Liver (tissue), 9 donors: ENCODE results near the gene ASPDH. TPM values are rescaled to one million over a fixed set of nuclear protein-coding genes. Genes with fewer than 3 reads are reported as not detected.

Source experiments
- DNase-seq: peaks from one replicate; pipeline ENCODE4 v3.0.0-alpha.2; 2017; ENCODE audit warnings: low spot score
- H3K27ac ChIP-seq, 2 donors: one replicate each; pipeline ENCODE4 v1.7.0; 2013; ENCODE audit warnings: inconsistent platforms in 2 of 2, low read length in 2 of 2, control low read depth in 1 of 2, low read depth in 1 of 2, mild to moderate bottlenecking in 1 of 2
- H3K27me3 ChIP-seq, 4 donors: one replicate each; pipeline versions ENCODE4 v1.6.1 to v1.7.0; 2013; ENCODE audit warnings: low read length in 3 of 4, inconsistent platforms in 1 of 4, mild to moderate bottlenecking in 1 of 4, moderate library complexity in 1 of 4; ENCODE audit not compliant: control insufficient read depth in 4 of 4, insufficient read depth in 4 of 4
- H3K36me3 ChIP-seq, 4 donors: one replicate each; pipeline versions ENCODE4 v1.6.1 to v1.7.0; 2013; ENCODE audit warnings: low read length in 3 of 4, mild to moderate bottlenecking in 3 of 4, low read depth in 1 of 4, moderate library complexity in 1 of 4; ENCODE audit not compliant: control insufficient read depth in 4 of 4, insufficient read depth in 3 of 4
- H3K4me1 ChIP-seq, 4 donors: one replicate each; pipeline versions ENCODE4 v1.6.1 to v1.7.0; 2013; ENCODE audit warnings: low read length in 3 of 4, mild to moderate bottlenecking in 3 of 4, moderate library complexity in 1 of 4; ENCODE audit not compliant: control insufficient read depth in 4 of 4, insufficient read depth in 4 of 4
- H3K4me3 ChIP-seq, 3 donors: one replicate each; pipeline versions ENCODE4 v1.6.1 to v1.7.0; 2013; ENCODE audit warnings: low read length in 3 of 3, control low read depth in 1 of 3, low read depth in 1 of 3, mild to moderate bottlenecking in 1 of 3
- H3K9ac ChIP-seq, 2 donors: one replicate each; pipeline ENCODE4 v1.7.0; 2013; ENCODE audit warnings: low read length in 2 of 2, mild to moderate bottlenecking in 2 of 2, moderate library complexity in 2 of 2, control low read depth in 1 of 2, low read depth in 1 of 2
- H3K9me3 ChIP-seq, 4 donors: one replicate each; pipeline versions ENCODE4 v1.6.1 to v1.7.0; 2013; ENCODE audit warnings: low read length in 3 of 4; ENCODE audit not compliant: control insufficient read depth in 4 of 4
- EGR1 ChIP-seq, 2 donors: IDR thresholded peaks; 2 replicates each; pipeline ENCODE4 v1.6.1; 2016 to 2018; ENCODE audit warnings: antibody characterized with exemption in 2 of 2, low read depth in 2 of 2
- FOXA1 ChIP-seq: IDR thresholded peaks from 2 replicates; pipeline ENCODE4 v1.6.1; 2016; ENCODE audit warnings: antibody characterized with exemption
- FOXA2 ChIP-seq: IDR thresholded peaks from 2 replicates; pipeline ENCODE4 v1.6.1; 2016; ENCODE audit warnings: antibody characterized with exemption
- GABPA ChIP-seq, 2 donors: IDR thresholded peaks in 1 of 2; conservative IDR thresholded peaks in 1 of 2; 2 replicates each; pipeline ENCODE4 v1.6.1; 2016; ENCODE audit warnings: antibody characterized with exemption in 2 of 2, mild to moderate bottlenecking in 1 of 2, moderate library complexity in 1 of 2
- HNF4A ChIP-seq, 2 donors: conservative IDR thresholded peaks; 2 replicates each; pipeline ENCODE4 v1.6.1; 2016; ENCODE audit warnings: antibody characterized with exemption in 2 of 2, mild to moderate bottlenecking in 2 of 2
- HNF4G ChIP-seq: IDR thresholded peaks from 2 replicates; pipeline ENCODE4 v1.6.1; 2016; ENCODE audit warnings: antibody characterized with exemption
- JUND ChIP-seq, 2 donors: IDR thresholded peaks; 2 replicates each; pipeline ENCODE4 v1.6.1; 2016; ENCODE audit warnings: antibody characterized with exemption in 2 of 2
- NR2F2 ChIP-seq: IDR thresholded peaks from 2 replicates; pipeline ENCODE4 v1.6.1; 2016; ENCODE audit warnings: antibody characterized with exemption
- RXRA ChIP-seq, 2 donors: IDR thresholded peaks; 2 replicates each; pipeline ENCODE4 v1.6.1; 2017 to 2018; ENCODE audit warnings: antibody characterized with exemption in 2 of 2, mild to moderate bottlenecking in 1 of 2
- SP1 ChIP-seq: IDR thresholded peaks from 2 replicates; pipeline ENCODE4 v1.6.1; 2018; ENCODE audit warnings: antibody characterized with exemption, mild to moderate bottlenecking
- TAF1 ChIP-seq: conservative IDR thresholded peaks from 2 replicates; pipeline ENCODE4 v1.6.1; 2016; ENCODE audit warnings: antibody characterized with exemption, mild to moderate bottlenecking
- YY1 ChIP-seq: IDR thresholded peaks from 2 replicates; pipeline ENCODE4 v1.6.1; 2016; ENCODE audit warnings: antibody characterized with exemption, mild to moderate bottlenecking
- WGBS: extraction: QIAGEN DNeasy Blood & Tissue Kit; methylation state at CpG from one replicate; pipeline ENCODE4 v1.1.7; 2013; 5-methylcytosine and 5-hydroxymethylcytosine counted together
- polyA plus RNA-seq, 2 donors: library from polyadenylated mRNA; stranded (reverse) in 1 of 2; unstranded in 1 of 2; fragments of 200-250 nt in 1 of 2; fragments of >200 nt in 1 of 2; fragmentation: Nextera tagmentation in 1 of 2; extraction: Ambion mirVana in 1 of 2; gene quantifications; one replicate each; pipeline versions ENCODE4 v1.2.1 to v1.2.3, GENCODE V29; 2013 to 2015
- total RNA-seq, 2 donors: library from RNA; depleted of rRNA; stranded (reverse); fragments of >200 nt; gene quantifications; one replicate each; pipeline ENCODE4 v1.2.3, GENCODE V29; 2014
- TF ChIP-seq, protein P1 (sequence below): fragments of 150-350 bp; IDR thresholded peaks from 2 replicates; pipeline ENCODE4 v1.5.1; 2017; ENCODE audit warnings: improper control_type of control experiment, low read depth, low read length; ENCODE audit not compliant: missing input control
- TF ChIP-seq, protein P2 (sequence below): IDR thresholded peaks from 2 replicates; pipeline ENCODE4 v1.6.1; 2016; ENCODE audit warnings: antibody characterized with exemption
- TF ChIP-seq, protein P3 (sequence below): IDR thresholded peaks from 2 replicates; pipeline ENCODE4 v1.6.1; 2016; ENCODE audit warnings: antibody characterized with exemption
- TF ChIP-seq, protein P4 (sequence below): IDR thresholded peaks from 2 replicates; pipeline ENCODE4 v1.6.1; 2016; ENCODE audit warnings: antibody characterized with exemption, mild to moderate bottlenecking
- TF ChIP-seq, protein P5 (sequence below): IDR thresholded peaks from 2 replicates; pipeline ENCODE4 v1.6.1; 2016; ENCODE audit warnings: antibody characterized with exemption
- donor health status: healthy.
- donor health status: healthy.
- donor health status: healthy.
- donor health status: healthy.
- donor health status: healthy.

Gene ASPDH
- total and polyA plus RNA-seq, 4 donors, result 7.3 to 82.0 (median 37.1) TPM

DNA sequence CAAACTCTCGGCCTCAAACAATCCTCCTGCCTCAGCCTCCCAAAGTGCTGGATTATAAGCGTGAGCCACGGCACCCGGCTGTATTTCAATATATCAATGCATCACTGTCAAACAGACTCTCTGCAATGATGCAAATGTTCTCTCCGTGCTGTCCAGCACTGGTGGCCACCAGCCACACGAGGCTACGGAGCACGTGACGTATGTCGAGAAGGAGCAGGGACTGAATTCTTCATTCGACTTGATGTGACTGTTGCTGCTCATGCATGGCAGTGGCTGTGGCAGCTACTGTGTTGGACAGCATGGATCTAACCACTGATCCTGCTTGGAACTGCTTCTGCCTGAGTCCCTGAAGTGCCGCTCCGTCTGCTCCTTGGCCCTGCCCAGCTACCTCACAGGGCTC, 44.7 kb upstream of the ASPDH start:
- Histone ChIP-seq H3K27me3 (peaks cover 0 to 7% (median 4%) of the 10 kb centered on the region in 4 donors), H3K4me3 (no peak overlapping the region)

DNA sequence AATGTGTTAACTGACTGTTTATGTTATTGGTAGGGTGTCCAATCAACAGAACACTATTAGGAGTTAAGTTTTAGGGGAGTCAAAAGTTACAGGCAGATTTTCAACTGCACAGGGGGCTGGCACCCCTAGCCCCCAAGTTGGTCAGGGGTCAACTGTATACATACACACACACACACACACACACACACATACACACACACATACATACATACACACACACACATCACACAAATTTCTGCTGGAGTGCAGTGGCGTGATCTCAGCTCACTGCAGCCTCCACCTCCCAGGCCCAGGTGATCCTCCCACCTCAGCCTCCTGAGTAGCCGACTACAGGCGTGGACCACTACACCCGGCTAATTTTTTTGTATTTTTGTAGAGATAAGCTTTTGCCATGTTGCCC, 44.3 kb upstream of the ASPDH start:
- no peak for DNase-seq
- Histone ChIP-seq H3K9me3 (no peaks in the 10 kb centered on the region), H3K27me3 (peaks cover 0 to 7% (median 3%) of the 10 kb centered on the region in 4 donors), H3K4me3 (no peak overlapping the region), H3K4me1 (peaks cover 0 to 11% (median 2%) of the 10 kb centered on the region in 4 donors), H3K36me3 (no peaks in the 10 kb centered on the region), H3K9ac (no peak overlapping the region), H3K27ac (no peak overlapping the region)
- 90% methylated on average over 4 of the region's 4 CpGs for WGBS
- TF ChIP-seq FOXA2 (no peak), EGR1 (IDR thresholded peaks at IDR 0.05; ENCODE audit: low read depth in 2 of 2) (no peak), FOXA1 (no peak), RXRA (IDR thresholded peaks at IDR 0.05) (no peak), NR2F2 (no peak), GABPA (IDR thresholded peaks at IDR 0.05 in 1 of 2, conservative IDR thresholded peaks at IDR 0.05 in 1 of 2) (no peak), HNF4G (no peak), HNF4A (conservative IDR thresholded peaks at IDR 0.05) (no peak), JUND (IDR thresholded peaks at IDR 0.05) (no peak), TAF1 (no peak), SP1 (no peak), YY1 (no peak)
- TF ChIP-seq, protein P1, sequence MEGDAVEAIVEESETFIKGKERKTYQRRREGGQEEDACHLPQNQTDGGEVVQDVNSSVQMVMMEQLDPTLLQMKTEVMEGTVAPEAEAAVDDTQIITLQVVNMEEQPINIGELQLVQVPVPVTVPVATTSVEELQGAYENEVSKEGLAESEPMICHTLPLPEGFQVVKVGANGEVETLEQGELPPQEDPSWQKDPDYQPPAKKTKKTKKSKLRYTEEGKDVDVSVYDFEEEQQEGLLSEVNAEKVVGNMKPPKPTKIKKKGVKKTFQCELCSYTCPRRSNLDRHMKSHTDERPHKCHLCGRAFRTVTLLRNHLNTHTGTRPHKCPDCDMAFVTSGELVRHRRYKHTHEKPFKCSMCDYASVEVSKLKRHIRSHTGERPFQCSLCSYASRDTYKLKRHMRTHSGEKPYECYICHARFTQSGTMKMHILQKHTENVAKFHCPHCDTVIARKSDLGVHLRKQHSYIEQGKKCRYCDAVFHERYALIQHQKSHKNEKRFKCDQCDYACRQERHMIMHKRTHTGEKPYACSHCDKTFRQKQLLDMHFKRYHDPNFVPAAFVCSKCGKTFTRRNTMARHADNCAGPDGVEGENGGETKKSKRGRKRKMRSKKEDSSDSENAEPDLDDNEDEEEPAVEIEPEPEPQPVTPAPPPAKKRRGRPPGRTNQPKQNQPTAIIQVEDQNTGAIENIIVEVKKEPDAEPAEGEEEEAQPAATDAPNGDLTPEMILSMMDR, result no peak
- TF ChIP-seq, protein P2, sequence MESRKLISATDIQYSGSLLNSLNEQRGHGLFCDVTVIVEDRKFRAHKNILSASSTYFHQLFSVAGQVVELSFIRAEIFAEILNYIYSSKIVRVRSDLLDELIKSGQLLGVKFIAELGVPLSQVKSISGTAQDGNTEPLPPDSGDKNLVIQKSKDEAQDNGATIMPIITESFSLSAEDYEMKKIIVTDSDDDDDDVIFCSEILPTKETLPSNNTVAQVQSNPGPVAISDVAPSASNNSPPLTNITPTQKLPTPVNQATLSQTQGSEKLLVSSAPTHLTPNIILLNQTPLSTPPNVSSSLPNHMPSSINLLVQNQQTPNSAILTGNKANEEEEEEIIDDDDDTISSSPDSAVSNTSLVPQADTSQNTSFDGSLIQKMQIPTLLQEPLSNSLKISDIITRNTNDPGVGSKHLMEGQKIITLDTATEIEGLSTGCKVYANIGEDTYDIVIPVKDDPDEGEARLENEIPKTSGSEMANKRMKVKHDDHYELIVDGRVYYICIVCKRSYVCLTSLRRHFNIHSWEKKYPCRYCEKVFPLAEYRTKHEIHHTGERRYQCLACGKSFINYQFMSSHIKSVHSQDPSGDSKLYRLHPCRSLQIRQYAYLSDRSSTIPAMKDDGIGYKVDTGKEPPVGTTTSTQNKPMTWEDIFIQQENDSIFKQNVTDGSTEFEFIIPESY, result no peak
- TF ChIP-seq, protein P3, sequence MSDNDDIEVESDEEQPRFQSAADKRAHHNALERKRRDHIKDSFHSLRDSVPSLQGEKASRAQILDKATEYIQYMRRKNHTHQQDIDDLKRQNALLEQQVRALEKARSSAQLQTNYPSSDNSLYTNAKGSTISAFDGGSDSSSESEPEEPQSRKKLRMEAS, result no peak
- TF ChIP-seq, protein P4, sequence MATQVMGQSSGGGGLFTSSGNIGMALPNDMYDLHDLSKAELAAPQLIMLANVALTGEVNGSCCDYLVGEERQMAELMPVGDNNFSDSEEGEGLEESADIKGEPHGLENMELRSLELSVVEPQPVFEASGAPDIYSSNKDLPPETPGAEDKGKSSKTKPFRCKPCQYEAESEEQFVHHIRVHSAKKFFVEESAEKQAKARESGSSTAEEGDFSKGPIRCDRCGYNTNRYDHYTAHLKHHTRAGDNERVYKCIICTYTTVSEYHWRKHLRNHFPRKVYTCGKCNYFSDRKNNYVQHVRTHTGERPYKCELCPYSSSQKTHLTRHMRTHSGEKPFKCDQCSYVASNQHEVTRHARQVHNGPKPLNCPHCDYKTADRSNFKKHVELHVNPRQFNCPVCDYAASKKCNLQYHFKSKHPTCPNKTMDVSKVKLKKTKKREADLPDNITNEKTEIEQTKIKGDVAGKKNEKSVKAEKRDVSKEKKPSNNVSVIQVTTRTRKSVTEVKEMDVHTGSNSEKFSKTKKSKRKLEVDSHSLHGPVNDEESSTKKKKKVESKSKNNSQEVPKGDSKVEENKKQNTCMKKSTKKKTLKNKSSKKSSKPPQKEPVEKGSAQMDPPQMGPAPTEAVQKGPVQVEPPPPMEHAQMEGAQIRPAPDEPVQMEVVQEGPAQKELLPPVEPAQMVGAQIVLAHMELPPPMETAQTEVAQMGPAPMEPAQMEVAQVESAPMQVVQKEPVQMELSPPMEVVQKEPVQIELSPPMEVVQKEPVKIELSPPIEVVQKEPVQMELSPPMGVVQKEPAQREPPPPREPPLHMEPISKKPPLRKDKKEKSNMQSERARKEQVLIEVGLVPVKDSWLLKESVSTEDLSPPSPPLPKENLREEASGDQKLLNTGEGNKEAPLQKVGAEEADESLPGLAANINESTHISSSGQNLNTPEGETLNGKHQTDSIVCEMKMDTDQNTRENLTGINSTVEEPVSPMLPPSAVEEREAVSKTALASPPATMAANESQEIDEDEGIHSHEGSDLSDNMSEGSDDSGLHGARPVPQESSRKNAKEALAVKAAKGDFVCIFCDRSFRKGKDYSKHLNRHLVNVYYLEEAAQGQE, result no peak
- TF ChIP-seq, protein P5, sequence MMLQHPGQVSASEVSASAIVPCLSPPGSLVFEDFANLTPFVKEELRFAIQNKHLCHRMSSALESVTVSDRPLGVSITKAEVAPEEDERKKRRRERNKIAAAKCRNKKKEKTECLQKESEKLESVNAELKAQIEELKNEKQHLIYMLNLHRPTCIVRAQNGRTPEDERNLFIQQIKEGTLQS, result no peak

More for the DNA sequence above, 44.7 kb upstream of the ASPDH start:
- no peak for DNase-seq
- Histone ChIP-seq H3K27ac (no peak overlapping the region), H3K9ac (no peak overlapping the region), H3K4me1 (peaks cover 0 to 11% (median 2%) of the 10 kb centered on the region in 4 donors), H3K36me3 (no peaks in the 10 kb centered on the region), H3K9me3 (no peaks in the 10 kb centered on the region)
- 93% methylated on average over 13 of the region's 13 CpGs for WGBS
- no peak for TF ChIP-seq HNF4A (conservative IDR thresholded peaks at IDR 0.05)
- no peak for TF ChIP-seq HNF4G
- TF ChIP-seq JUND (IDR thresholded peaks at IDR 0.05), result no peak
- TF ChIP-seq EGR1 (IDR thresholded peaks at IDR 0.05; ENCODE audit: low read depth in 2 of 2), result no peak
- no peak for TF ChIP-seq GABPA (IDR thresholded peaks at IDR 0.05 in 1 of 2, conservative IDR thresholded peaks at IDR 0.05 in 1 of 2)
- TF ChIP-seq NR2F2, result no peak
- TF ChIP-seq, protein P5, result no peak
